GM12878 (cell line): Measurements from ENCODE around the gene LRRC4B. TPM values are rescaled to one million over a fixed set of nuclear protein-coding genes. Genes with fewer than 3 reads are reported as not detected.

Experiments
- ATAC-seq: fragments of 200-7000 bp; cut with Tn5 transposase; 3 replicates; pipeline ENCODE4 v1.9.1; 2020; ENCODE audit warnings: mild to moderate bottlenecking, moderate library complexity
- BruUV-seq: library from RNA; stranded (reverse); fragments of 400-500 nt; replicated peaks from 2 replicates; lab custom pipeline; 2021; lab: Mats Ljungman, UMichigan
- CTCF ChIA-PET: fragments of 300-600 bp; sonication (Branson Sonifier 250); formaldehyde crosslinking; extraction: SDS; loops from one replicate; lab custom pipeline; 2021; ENCODE audit warnings: inconsistent platforms; lab: Yijun Ruan, JAX
- POLR2A ChIA-PET: fragments of 350-600 bp; formaldehyde crosslinking; extraction: SDS; loops from one replicate; lab custom pipeline; 2021; ENCODE audit warnings: inconsistent platforms; lab: Charles Lee
- RAD21 ChIA-PET: fragments of 300-600 bp; sonication (Branson Sonifier 250); formaldehyde crosslinking; loops from one replicate; lab custom pipeline; 2023; ENCODE audit warnings: antibody characterized with exemption; ENCODE audit not compliant: unreplicated experiment; lab: Charles Lee
- SMC1A ChIA-PET: fragments of 300-600 bp; sonication (Branson Sonifier 250); formaldehyde crosslinking; loops from one replicate; lab custom pipeline; 2023; ENCODE audit not compliant: unreplicated experiment, uncharacterized antibody; lab: Charles Lee
- DNase-seq: peaks from one replicate; pipeline ENCODE4 v3.0.0-alpha.2; 2011; ENCODE audit warnings: low read depth, low spot score
- FAIRE-seq: peaks from 3 replicates; lab custom pipeline; 2011; peaks lifted over from hg19 to GRCh38; lab: Jason Lieb, UNC
- H2AFZ ChIP-seq: 2 replicates; pipeline ENCODE4 v1.6.0; 2011; ENCODE audit warnings: low read depth, low read length, control low read depth; ENCODE audit not compliant: control insufficient read depth
- H3K27ac ChIP-seq: 2 replicates; pipeline ENCODE4 v1.5.1; 2011; ENCODE audit warnings: control low read depth; ENCODE audit not compliant: control insufficient read depth, insufficient read depth
- H3K27me3 ChIP-seq, 2 experiments: replicated peaks in 1 of 2; 2 replicates each; pipeline versions ENCODE4 v1.6.0 to v1.6.1; 2011; ENCODE audit warnings: low read length in 1 of 2; ENCODE audit not compliant: control insufficient read depth in 2 of 2, insufficient read depth in 2 of 2
- H3K36me3 ChIP-seq, 2 experiments: 2 replicates each; pipeline ENCODE4 v1.5.1; 2011; ENCODE audit warnings: low read length in 1 of 2; ENCODE audit not compliant: control insufficient read depth in 2 of 2, insufficient read depth in 2 of 2
- H3K4me1 ChIP-seq: 2 replicates; pipeline ENCODE4 v1.6.1; 2011; ENCODE audit warnings: mild to moderate bottlenecking, low read length, moderate library complexity, mixed read lengths; ENCODE audit not compliant: control insufficient read depth, insufficient read depth
- H3K4me2 ChIP-seq: 2 replicates; pipeline ENCODE4 v1.6.0; 2011; ENCODE audit warnings: control low read depth; ENCODE audit not compliant: control insufficient read depth, insufficient read depth
- H3K4me3 ChIP-seq: fragments of 200-600 bp; sonication (generic); 2 replicates; pipeline ENCODE4 v1.5.1; 2016
- H3K79me2 ChIP-seq: 2 replicates; pipeline ENCODE4 v1.6.0; 2011; ENCODE audit warnings: low read length; ENCODE audit not compliant: control insufficient read depth, insufficient read depth
- H3K9ac ChIP-seq: 2 replicates; pipeline ENCODE4 v1.8.0; 2011; ENCODE audit warnings: low read length, control low read depth, mixed read lengths; ENCODE audit not compliant: control insufficient read depth, insufficient read depth
- H3K9me3 ChIP-seq: replicated peaks from 3 replicates; pipeline ENCODE4 v1.5.1; 2011; ENCODE audit warnings: mild to moderate bottlenecking, low read length; ENCODE audit not compliant: control insufficient read depth, insufficient read depth
- H4K20me1 ChIP-seq: 2 replicates; pipeline ENCODE4 v1.6.0; 2011; ENCODE audit not compliant: control insufficient read depth, insufficient read depth
- CBX3 ChIP-seq: fragments of 200-600 bp; sonication (generic); IDR thresholded peaks from 2 replicates; pipeline ENCODE4 v1.6.1; 2016; ENCODE audit warnings: low read depth, borderline replicate concordance
- GATAD2B ChIP-seq: fragments of 450-650 bp; conservative IDR thresholded peaks from 2 replicates; pipeline ENCODE4 v1.6.1; 2017; ENCODE audit warnings: low read depth, mild to moderate bottlenecking, moderate library complexity
- IRF4 ChIP-seq: IDR thresholded peaks from 2 replicates; pipeline ENCODE4 v1.6.1; 2011; ENCODE audit warnings: low read depth, low read length
- LARP7 ChIP-seq: fragments of 450-650 bp; IDR thresholded peaks from 2 replicates; pipeline ENCODE4 v1.6.1; 2017; ENCODE audit warnings: mild to moderate bottlenecking
- MEF2B ChIP-seq: fragments of 450-650 bp; IDR thresholded peaks from 2 replicates; pipeline ENCODE4 v1.6.1; 2018; ENCODE audit warnings: mild to moderate bottlenecking, moderate library complexity; ENCODE audit not compliant: partially characterized antibody, poor library complexity, severe bottlenecking
- NBN ChIP-seq: fragments of 450-650 bp; IDR thresholded peaks from 2 replicates; pipeline ENCODE4 v1.6.1; 2016
- POLR2AphosphoS5 ChIP-seq: IDR thresholded peaks from 2 replicates; pipeline ENCODE4 v1.6.1; 2011; ENCODE audit warnings: mild to moderate bottlenecking, low read length, inconsistent platforms
- SIN3A ChIP-seq: IDR thresholded peaks from 2 replicates; pipeline ENCODE4 v1.6.1; 2012; ENCODE audit warnings: low read depth, low read length, improper control_type of control experiment
- SRF ChIP-seq, 2 experiments: IDR thresholded peaks; 2 replicates each; pipeline ENCODE4 v1.6.1; 2011; ENCODE audit warnings: low read depth in 2 of 2, low read length in 2 of 2, mild to moderate bottlenecking in 1 of 2, moderate library complexity in 1 of 2
- SUZ12 ChIP-seq: fragments of 200-600 bp; sonication (generic); IDR thresholded peaks from one replicate; pipeline ENCODE4 v1.6.1; 2018; ENCODE audit warnings: antibody characterized with exemption, mild to moderate bottlenecking; ENCODE audit not compliant: unreplicated experiment
- TCF3 ChIP-seq: IDR thresholded peaks from 2 replicates; pipeline ENCODE4 v1.6.1; 2012; ENCODE audit warnings: low read depth, mild to moderate bottlenecking, low read length, borderline replicate concordance; ENCODE audit not compliant: insufficient read depth
- WGBS: methylation state at CpG from one replicate; pipeline ENCODE4 v1.1.6; 2016; ENCODE audit warnings: low lambda C conversion rate; ENCODE audit not compliant: insufficient replicate concordance, insufficient coverage; ENCODE audit errors: missing lambda C conversion rate; 5-methylcytosine and 5-hydroxymethylcytosine counted together
- in situ Hi-C: fragments of 300-500 bp; cut with MboI; formaldehyde crosslinking; loops from 9 replicates; pipeline ENCODE4 v1.14.3; 2018; ENCODE audit warnings: mixed read lengths
- intact Hi-C: fragments of 100-400 bp; cut with micrococcal nuclease; formaldehyde crosslinking; loops from one replicate; pipeline ENCODE4 v1.14.2; 2022; ENCODE audit not compliant: unreplicated experiment
- polyA plus RNA-seq, 11 experiments: library from polyadenylated mRNA; depleted of rRNA in 4 of 11; unstranded in 6 of 11; stranded (reverse) in 5 of 11; fragments of >200 nt; fragmentation: Nextera tagmentation in 4 of 11; fragmentation: Illumina TruSeq in 1 of 11; extraction: Ambion mirVana in 4 of 11; extraction: Trizol in 1 of 11; gene quantifications; 1 replicate in 1 of 11; 2 replicates in 10 of 11; pipeline versions ENCODE4 v1.2.1 to v1.2.3, GENCODE V29; 2011 to 2016; ENCODE audit warnings: inconsistent platforms in 2 of 11, missing spikeins in 2 of 11, low read depth in 1 of 11
- total RNA-seq, 4 experiments: library from RNA; depleted of rRNA in 3 of 4; stranded (reverse); fragments of >200 nt in 3 of 4; fragmentation: Illumina TruSeq in 1 of 4; extraction: Trizol in 1 of 4; gene quantifications; 2 replicates each; pipeline versions ENCODE4 v1.2.1 to v1.2.3, GENCODE V29; 2013 to 2021
- TF ChIP-seq, protein P1 (sequence below): fragments of 450-650 bp; IDR thresholded peaks from 2 replicates; pipeline ENCODE4 v1.6.1; 2016; ENCODE audit warnings: mild to moderate bottlenecking, moderate library complexity, borderline replicate concordance
- TF ChIP-seq, protein P2 (sequence below): IDR thresholded peaks from 2 replicates; pipeline ENCODE4 v1.6.1; 2012; ENCODE audit warnings: low read depth, low read length, improper control_type of control experiment

The LRRC4B gene
- total and polyA plus RNA-seq, 10 of the 15 experiments (the other 5 are each of a cell fraction or from before 2014, with no cell fraction given), result 0.14 TPM; not detected in 9

DNA sequence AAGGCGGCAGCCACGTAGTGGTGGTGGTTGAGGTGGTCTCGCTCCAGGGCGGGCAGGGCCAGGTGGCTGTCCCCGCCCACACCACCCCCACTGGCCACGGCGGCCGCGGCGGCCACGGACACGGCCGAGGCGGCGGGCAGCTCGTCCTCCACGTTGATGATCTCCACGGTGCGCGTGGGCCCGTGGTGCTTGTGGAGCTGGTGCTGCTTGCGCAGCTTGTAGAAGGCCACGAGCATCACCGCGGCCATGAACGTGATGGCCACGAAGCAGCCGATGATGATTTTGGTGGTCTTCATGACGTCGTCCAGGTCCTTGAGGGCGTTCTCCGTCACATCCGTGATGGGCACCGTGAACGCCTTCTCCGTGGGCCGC is 50.5 kb downstream of the LRRC4B start (continued):
- TF ChIP-seq, protein P1, sequence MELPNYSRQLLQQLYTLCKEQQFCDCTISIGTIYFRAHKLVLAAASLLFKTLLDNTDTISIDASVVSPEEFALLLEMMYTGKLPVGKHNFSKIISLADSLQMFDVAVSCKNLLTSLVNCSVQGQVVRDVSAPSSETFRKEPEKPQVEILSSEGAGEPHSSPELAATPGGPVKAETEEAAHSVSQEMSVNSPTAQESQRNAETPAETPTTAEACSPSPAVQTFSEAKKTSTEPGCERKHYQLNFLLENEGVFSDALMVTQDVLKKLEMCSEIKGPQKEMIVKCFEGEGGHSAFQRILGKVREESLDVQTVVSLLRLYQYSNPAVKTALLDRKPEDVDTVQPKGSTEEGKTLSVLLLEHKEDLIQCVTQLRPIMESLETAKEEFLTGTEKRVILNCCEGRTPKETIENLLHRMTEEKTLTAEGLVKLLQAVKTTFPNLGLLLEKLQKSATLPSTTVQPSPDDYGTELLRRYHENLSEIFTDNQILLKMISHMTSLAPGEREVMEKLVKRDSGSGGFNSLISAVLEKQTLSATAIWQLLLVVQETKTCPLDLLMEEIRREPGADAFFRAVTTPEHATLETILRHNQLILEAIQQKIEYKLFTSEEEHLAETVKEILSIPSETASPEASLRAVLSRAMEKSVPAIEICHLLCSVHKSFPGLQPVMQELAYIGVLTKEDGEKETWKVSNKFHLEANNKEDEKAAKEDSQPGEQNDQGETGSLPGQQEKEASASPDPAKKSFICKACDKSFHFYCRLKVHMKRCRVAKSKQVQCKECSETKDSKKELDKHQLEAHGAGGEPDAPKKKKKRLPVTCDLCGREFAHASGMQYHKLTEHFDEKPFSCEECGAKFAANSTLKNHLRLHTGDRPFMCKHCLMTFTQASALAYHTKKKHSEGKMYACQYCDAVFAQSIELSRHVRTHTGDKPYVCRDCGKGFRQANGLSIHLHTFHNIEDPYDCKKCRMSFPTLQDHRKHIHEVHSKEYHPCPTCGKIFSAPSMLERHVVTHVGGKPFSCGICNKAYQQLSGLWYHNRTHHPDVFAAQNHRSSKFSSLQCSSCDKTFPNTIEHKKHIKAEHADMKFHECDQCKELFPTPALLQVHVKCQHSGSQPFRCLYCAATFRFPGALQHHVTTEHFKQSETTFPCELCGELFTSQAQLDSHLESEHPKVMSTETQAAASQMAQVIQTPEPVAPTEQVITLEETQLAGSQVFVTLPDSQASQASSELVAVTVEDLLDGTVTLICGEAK, result no peak
- TF ChIP-seq SIN3A, result no peak
- no peak for TF ChIP-seq POLR2AphosphoS5
- TF ChIP-seq NBN, result no peak
- TF ChIP-seq CBX3, result no peak
- no peak for TF ChIP-seq SRF (IDR thresholded peaks at IDR 0.05; ENCODE audit: low read depth in 2 of 2, low read length in 2 of 2)
- TF ChIP-seq SUZ12, result no peak

DNA sequence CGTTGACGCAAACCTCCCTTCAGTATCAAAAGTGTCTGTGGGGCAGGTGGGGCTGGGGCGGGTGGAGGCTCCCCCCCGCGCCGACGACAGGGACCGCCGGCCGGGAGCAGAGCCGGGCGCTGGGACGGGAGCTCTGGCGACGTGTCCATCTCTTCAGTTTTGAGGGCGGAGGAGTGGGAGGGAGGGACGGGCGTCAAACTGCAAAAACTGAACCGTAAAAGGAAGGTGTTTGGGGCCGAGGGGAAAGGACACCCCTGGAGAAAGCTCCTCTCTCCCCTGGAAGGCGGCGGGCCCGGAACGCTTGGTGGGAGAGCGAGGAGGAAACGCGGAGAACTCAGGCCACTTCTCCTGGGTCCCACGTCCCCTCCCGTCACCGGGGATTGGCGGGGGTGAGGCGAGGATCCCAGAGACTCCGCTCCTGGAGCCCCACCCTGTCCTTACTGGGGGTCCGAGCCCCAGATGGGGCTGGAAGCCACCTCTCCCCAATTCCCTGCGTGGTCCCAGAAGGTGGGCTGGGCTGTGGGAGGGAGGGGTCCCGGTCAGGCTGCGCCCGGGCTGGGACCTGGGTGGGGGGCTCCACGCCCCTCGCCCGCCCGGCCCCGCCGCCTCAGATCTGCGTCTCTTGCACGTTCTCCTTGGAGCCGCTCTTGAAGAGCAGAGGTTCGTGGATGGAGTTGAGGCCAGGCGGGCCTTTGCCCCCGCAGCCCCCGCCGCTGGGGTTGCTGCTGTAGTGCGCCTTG is 51.1 kb downstream of the LRRC4B start:
- no peak for FAIRE-seq
- SMC1A ChIA-PET, result no interaction called here

More for the DNA sequence above, 51.1 kb downstream of the LRRC4B start:
- Histone ChIP-seq H3K27ac (no peak overlapping the region), H3K4me2 (no peak overlapping the region), H3K27me3 (no peaks in the 10 kb centered on the region), H2AFZ (no peak overlapping the region), H4K20me1 (no peaks in the 10 kb centered on the region), H3K36me3 (no peaks in the 10 kb centered on the region), H3K79me2 (no peaks in the 10 kb centered on the region), H3K4me1 (no peaks in the 10 kb centered on the region), H3K9ac (no peak overlapping the region), H3K4me3 (no peak overlapping the region), H3K9me3 (no peaks in the 10 kb centered on the region)
- ChIA-PET CTCF (no interaction called here), POLR2A (no interaction called here), RAD21 (no interaction called here)
- TF ChIP-seq LARP7, result no peak
- no peak for TF ChIP-seq GATAD2B
- no peak for TF ChIP-seq MEF2B
- TF ChIP-seq, protein P2, sequence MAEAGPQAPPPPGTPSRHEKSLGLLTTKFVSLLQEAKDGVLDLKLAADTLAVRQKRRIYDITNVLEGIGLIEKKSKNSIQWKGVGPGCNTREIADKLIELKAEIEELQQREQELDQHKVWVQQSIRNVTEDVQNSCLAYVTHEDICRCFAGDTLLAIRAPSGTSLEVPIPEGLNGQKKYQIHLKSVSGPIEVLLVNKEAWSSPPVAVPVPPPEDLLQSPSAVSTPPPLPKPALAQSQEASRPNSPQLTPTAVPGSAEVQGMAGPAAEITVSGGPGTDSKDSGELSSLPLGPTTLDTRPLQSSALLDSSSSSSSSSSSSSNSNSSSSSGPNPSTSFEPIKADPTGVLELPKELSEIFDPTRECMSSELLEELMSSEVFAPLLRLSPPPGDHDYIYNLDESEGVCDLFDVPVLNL, result no peak
- no peak for TF ChIP-seq IRF4
- TF ChIP-seq TCF3, result no peak
- no peak for DNase-seq
- BruUV-seq, result no TSS peak
- no peak for ATAC-seq
- WGBS, result 77% methylated on average over 38 of the region's 53 CpGs
- in situ Hi-C loops (no loop called here), intact Hi-C loops (no loop called here)
